ENCODE data around the gene LSMEM2. TPM values are rescaled to one million over a fixed set of nuclear protein-coding genes. Genes with fewer than 3 reads are reported as not detected.

Gene LSMEM2
- polyA plus RNA-seq, 1 donor (not counting 4 experiments of a cell fraction or from before 2014, with no cell fraction given) = not detected

- H3K27ac ChIP-seq (ENCODE audit: control insufficient read depth, insufficient read depth, low read length) = peak overlapping the region; percentile 74
- dilution Hi-C loops (cut with MboI; ENCODE audit: extremely low pct_ligation_motif_present, low sequenced_read_pairs) = no loop called here
These were observed 48.2 kb downstream of the LSMEM2 start for GRCh38 chr3:50327129-50327528.

GRCh38 chr3:50327943-50328691 is 49.2 kb downstream of the LSMEM2 start, which contains the start of gene TUSC2:
TUSC2 (minus strand) TSS chr3:50328223; CDS start chr3:50328099, 124 bp downstream.
- DNase-seq (ENCODE audit: low read depth, low spot score) (peak; percentile 90), FAIRE-seq (peak; percentile 76)
- Histone ChIP-seq H3K27ac (ENCODE audit: control insufficient read depth, insufficient read depth, low read length) (peak within 1 kb of the TSS; percentile 74), H3K4me2 (ENCODE audit: control insufficient read depth, extremely low read depth, insufficient read depth, low read depth, low read length) (peak within 1 kb of the TSS; percentile 94), H3K4me1 (ENCODE audit: control insufficient read depth, extremely low read depth, insufficient read depth, low read length) (peaks cover 12% of the 10 kb centered on the region), H3K4me3 (ENCODE audit: control insufficient read depth in 2 of 3, extremely low read depth in 1 of 3, insufficient read depth in 2 of 3, low read depth in 1 of 3, low read length in 3 of 3) (peak within 1 kb of the TSS; percentile 86 to 90 (median 87)), H3K9me3 (ENCODE audit: control insufficient read depth, low read depth, low read length) (no peaks in the 10 kb centered on the region), H3K36me3 (ENCODE audit: control insufficient read depth in 2 of 2, extremely low read depth in 1 of 2, insufficient read depth in 2 of 2, low read length in 2 of 2) (peaks cover 28 to 40% of the 10 kb centered on the region in 2 experiments), H3K9me1 (ENCODE audit: control insufficient read depth, extremely low read depth, insufficient read depth, low read length) (no peaks in the 10 kb centered on the region), H3K9ac (ENCODE audit: control insufficient read depth, extremely low read depth, insufficient read depth, low read length) (peak within 1 kb of the TSS; percentile 87), H3K27me3 (ENCODE audit: control insufficient read depth, extremely low read depth, insufficient read depth, low read length) (no peaks in the 10 kb centered on the region), H4K20me1 (ENCODE audit: control insufficient read depth, extremely low read depth, insufficient read depth, low read length) (no peaks in the 10 kb centered on the region), H2AFZ (ENCODE audit: control insufficient read depth, low read length) (no peak within 1 kb of the TSS), H3K79me2 (ENCODE audit: control insufficient read depth, insufficient read depth, low read length) (peaks cover 45% of the 10 kb centered on the region)
- dilution Hi-C loops (cut with MboI; ENCODE audit: extremely low pct_ligation_motif_present, low sequenced_read_pairs) = no loop called here
- TF ChIP-seq EZH2 (IDR thresholded peaks at IDR 0.05; ENCODE audit: low read length) = no peak
- no peak for TF ChIP-seq CTCF (optimal IDR thresholded peaks at IDR 0.05 in 1 of 3, IDR thresholded peaks at IDR 0.05 in 1 of 3, conservative IDR thresholded peaks at IDR 0.05 in 1 of 3; ENCODE audit: extremely low read depth in 1 of 3, insufficient read depth in 2 of 3, low read length in 3 of 3)

More at GRCh38 chr3:50327129-50327528, 48.2 kb downstream of the LSMEM2 start:
- Histone ChIP-seq H3K79me2 (ENCODE audit: control insufficient read depth, insufficient read depth, low read length) (peaks cover 36% of the 10 kb centered on the region), H3K9ac (ENCODE audit: control insufficient read depth, extremely low read depth, insufficient read depth, low read length) (peak overlapping the region; percentile 87), H3K4me2 (ENCODE audit: control insufficient read depth, extremely low read depth, insufficient read depth, low read depth, low read length) (peak overlapping the region; percentile 94), H2AFZ (ENCODE audit: control insufficient read depth, low read length) (no peak overlapping the region), H3K4me1 (ENCODE audit: control insufficient read depth, extremely low read depth, insufficient read depth, low read length) (peaks cover 13% of the 10 kb centered on the region), H3K9me1 (ENCODE audit: control insufficient read depth, extremely low read depth, insufficient read depth, low read length) (no peaks in the 10 kb centered on the region), H3K27me3 (ENCODE audit: control insufficient read depth, extremely low read depth, insufficient read depth, low read length) (no peaks in the 10 kb centered on the region), H3K4me3 (ENCODE audit: control insufficient read depth in 2 of 3, extremely low read depth in 1 of 3, insufficient read depth in 2 of 3, low read depth in 1 of 3, low read length in 3 of 3) (peak overlapping the region; percentile 86 to 90 (median 87)), H4K20me1 (ENCODE audit: control insufficient read depth, extremely low read depth, insufficient read depth, low read length) (no peaks in the 10 kb centered on the region), H3K9me3 (ENCODE audit: control insufficient read depth, low read depth, low read length) (no peaks in the 10 kb centered on the region), H3K36me3 (ENCODE audit: control insufficient read depth in 2 of 2, extremely low read depth in 1 of 2, insufficient read depth in 2 of 2, low read length in 2 of 2) (peaks cover 27 to 39% of the 10 kb centered on the region in 2 experiments)
- DNase-seq (ENCODE audit: low read depth, low spot score) = no peak
- FAIRE-seq = no peak
- no peak for TF ChIP-seq CTCF (optimal IDR thresholded peaks at IDR 0.05 in 1 of 3, IDR thresholded peaks at IDR 0.05 in 1 of 3, conservative IDR thresholded peaks at IDR 0.05 in 1 of 3; ENCODE audit: extremely low read depth in 1 of 3, insufficient read depth in 2 of 3, low read length in 3 of 3)
- no peak for TF ChIP-seq EZH2 (IDR thresholded peaks at IDR 0.05; ENCODE audit: low read length)

All from keratinocyte (primary cell).